Measurements from ENCODE around the gene MAD1L1.
"Not testable (repeated sequence)": the region's sequence is repeated elsewhere in the genome, so short reads cannot be mapped to it uniquely, and the experiment has no call there.

The MAD1L1 gene

GRCh38 chr7:1973321-1974251 lies 259.2 kb downstream of the MAD1L1 start:
- no peak for DNase-seq (ENCODE audit: low read depth in 2 of 2)

DNA sequence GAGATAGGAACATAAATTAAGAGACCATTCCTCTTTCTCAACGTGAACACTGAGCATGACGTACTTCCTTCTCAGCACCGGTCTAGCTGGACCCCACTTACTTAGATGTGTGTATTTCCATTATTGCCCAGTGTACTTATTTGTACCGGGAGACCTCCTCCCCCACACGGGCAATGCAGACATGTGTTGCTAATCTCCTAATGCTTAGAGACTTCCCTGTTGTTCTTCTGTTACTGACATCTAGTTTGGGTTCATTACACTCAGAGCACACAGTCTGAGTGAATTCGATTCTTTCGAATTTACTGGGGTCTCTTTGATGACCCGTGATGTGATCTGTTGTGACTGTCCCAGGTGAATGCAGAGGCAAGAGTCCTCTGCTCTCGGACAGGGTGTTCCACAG lies 260.0 kb downstream of the MAD1L1 start:
- no peak for DNase-seq (ENCODE audit: low read depth in 2 of 2)

- no peak for DNase-seq (ENCODE audit: low read depth in 2 of 2)
These were observed 260.6 kb downstream of the MAD1L1 start for GRCh38 chr7:1971946-1972654.

GRCh38 chr7:1970895-1971294 lies 261.9 kb downstream of the MAD1L1 start:
- no peak for DNase-seq (ENCODE audit: low read depth in 2 of 2)

- DNase-seq (ENCODE audit: low read depth in 2 of 2): not testable (repeated sequence)
These were observed 262.5 kb downstream of the MAD1L1 start for GRCh38 chr7:1970285-1970660.

- DNase-seq (ENCODE audit: low read depth in 2 of 2): no peak
These were observed 263.1 kb downstream of the MAD1L1 start for GRCh38 chr7:1969459-1970284.

DNA sequence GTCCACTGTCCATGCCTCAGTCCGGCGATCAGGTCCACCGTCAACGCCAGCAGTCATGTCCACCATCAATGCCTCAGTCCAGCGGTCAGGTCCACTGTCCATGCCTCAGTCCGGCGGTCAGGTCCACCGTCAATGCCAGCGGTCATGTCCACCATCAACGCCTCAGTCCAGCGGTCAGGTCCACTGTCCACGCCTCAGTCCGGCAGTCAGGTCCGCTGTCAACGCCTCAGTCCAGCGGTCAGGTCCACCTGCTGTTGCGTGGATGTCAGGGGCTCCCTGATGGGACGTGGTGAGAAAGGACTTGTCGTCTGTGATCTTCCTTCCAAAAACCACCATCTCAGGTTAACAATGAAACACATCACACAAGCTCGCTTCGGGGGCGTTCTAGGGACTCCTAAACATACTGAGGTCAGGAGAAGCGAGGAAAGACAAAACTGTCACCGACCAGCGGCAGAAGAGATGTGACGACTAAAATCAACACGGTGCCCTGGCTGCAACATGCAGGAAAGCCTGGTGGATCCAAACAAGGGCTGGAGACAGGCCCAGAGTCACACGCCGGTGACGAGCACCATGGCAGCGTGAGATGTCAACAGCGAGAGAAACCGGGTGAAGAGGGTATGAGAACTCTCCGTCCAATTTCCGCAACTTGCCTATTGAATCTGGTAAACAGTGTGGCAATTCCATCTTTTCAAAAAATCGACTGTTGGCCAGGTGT lies 264.2 kb downstream of the MAD1L1 start:
- DNase-seq (ENCODE audit: low read depth in 2 of 2): no peak

DNA sequence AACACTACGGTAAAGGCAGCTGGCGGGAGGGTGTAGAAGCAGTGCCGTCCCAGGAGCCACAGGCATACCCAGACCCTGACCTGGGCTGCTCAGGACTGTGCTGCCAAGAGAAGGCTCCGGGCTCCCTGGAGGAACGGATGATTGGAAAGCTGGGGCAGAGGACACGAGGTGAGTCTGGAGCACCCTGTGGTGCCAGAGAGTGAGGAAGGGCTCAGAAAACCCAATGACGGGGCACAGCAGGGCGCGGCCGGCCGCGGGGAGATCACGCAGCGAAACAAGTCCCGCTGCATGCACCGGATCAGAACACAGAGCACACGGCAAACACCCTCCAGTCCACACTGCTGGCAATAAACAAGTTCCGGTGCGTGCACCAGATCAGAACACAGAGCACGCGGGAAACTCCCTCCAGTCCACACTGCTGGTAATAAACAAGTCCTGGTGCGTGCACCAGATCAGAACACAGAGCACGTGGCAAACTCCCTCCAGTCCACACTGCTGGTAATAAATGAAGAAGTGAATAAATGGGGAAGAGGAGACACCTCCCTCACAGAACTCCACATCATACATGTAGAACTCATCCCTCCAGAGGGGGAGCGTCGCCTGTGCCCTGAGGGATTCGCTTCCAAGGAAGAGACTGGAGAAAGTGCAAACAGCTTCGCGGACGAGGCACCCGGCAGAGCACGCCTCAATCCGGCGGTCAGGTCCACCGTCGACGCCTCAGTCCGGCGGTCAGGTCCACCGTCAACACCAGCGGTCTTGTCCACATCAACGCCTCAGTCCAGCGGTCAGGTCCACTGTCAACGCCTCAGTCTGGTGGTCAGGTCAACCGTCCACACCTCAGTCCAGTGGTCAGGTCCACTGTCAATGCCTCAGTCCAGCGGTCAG lies 265.0 kb downstream of the MAD1L1 start:
- DNase-seq (ENCODE audit: low read depth in 2 of 2): no peak

GRCh38 chr7:1966631-1967200 lies 266.0 kb downstream of the MAD1L1 start:
- DNase-seq (ENCODE audit: low read depth in 2 of 2): no peak

- DNase-seq (ENCODE audit: low read depth in 2 of 2): no peak
These were observed 267.0 kb downstream of the MAD1L1 start for GRCh38 chr7:1965579-1966294.

GRCh38 chr7:1964913-1965578 lies 267.7 kb downstream of the MAD1L1 start:
- no peak for DNase-seq (ENCODE audit: low read depth in 2 of 2)

- no peak for DNase-seq (ENCODE audit: low read depth in 2 of 2)
These were observed 268.4 kb downstream of the MAD1L1 start for GRCh38 chr7:1964211-1964912.

DNA sequence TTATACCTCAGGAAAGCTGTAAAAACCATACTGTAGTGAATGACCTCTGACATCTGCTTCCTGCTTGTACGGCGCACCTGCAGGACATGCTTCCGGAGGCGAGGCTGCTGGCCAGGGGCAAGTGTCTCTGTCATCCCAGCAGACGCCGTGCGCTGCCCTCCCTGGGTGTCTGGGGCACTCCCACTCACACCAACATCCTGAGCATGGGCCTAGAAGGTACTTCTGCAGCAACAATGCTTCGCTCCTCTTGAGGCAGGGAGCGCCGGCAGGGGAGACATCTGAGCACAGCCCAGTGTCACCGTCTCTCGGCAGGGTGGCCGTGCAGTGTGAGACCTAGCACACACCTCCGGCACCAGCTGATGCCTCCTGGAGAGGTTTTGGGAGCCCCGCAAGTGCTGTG lies 269.2 kb downstream of the MAD1L1 start:
- DNase-seq (ENCODE audit: low read depth in 2 of 2): no peak

GRCh38 chr7:1961701-1962276 lies 271.0 kb downstream of the MAD1L1 start:
- peak; percentile 97 for DNase-seq (ENCODE audit: low read depth in 2 of 2)

DNA sequence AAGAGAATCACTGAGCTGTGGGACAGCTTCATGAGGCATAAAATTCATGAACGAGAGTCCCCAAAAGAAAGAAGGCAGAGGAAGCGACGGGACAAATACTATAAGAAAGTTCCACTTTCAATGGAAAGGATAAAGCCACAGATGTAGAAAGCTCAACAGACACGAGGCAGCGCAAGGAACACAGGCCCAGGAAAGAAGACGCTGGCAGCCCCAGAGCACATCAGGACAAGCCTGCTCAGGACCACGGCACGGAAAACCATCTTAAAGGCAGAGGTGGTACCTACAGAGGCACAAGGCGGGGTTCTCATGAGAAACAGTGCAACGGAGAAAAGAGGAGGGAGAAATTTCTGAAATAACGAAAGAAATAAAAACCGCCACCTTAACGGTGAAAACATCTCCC lies 273.4 kb downstream of the MAD1L1 start:
- DNase-seq (ENCODE audit: low read depth in 2 of 2): no peak

DNA sequence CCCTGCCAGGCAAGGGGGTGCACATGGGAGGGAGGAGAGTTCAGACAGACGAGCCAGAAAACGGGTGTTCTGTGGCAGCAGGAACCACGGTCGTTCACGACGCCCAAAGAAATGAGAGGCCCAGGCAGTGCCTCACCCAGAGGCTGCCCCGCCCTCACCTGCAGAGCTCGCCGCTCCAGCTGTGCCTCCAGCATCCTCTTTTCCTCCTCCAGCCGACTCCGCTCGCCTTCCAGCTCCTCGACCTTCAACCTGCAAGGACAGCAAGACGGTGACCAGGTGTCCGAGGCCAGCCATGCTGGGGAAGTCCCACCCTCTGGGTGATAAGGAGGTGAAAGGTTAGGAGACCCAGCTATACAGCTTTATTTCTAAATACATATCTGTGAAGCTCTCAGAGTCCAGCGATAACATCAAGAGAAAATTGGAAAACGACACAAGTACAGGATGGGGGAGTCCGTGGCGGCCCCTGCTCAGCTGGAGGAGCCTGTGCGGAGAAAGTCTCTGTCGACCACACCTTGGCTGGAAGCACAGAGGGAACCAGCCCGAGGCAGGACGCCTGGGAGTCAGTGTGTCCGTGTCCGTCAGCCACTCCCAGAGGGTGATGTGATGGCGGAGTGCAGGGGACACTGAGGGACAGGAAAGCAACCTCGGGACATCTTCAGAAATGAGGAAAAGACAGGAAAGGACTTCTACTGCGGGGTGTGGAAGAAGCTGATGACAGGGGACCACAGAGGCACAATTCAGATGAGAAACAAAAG lies 275.1 kb downstream of the MAD1L1 start:
- no peak for DNase-seq (ENCODE audit: low read depth in 2 of 2)

Data from fibroblast of skin of left biceps (primary cell).